GM12878 (cell line): ENCODE measurements around the gene ISM1.

Experiments used
- CBX5 ChIP-seq: sonication (generic); IDR thresholded peaks from 2 replicates; pipeline ENCODE4 v1.6.1; 2016; ENCODE audit warnings: low read depth, moderate library complexity, mild to moderate bottlenecking, inconsistent platforms
- CTCF ChIP-seq, 3 experiments: IDR thresholded peaks in 2 of 3; conservative IDR thresholded peaks in 1 of 3; 2 replicates each; pipeline ENCODE4 v1.5.1; 2011; ENCODE audit warnings: low read depth in 3 of 3, low read length in 3 of 3, mild to moderate bottlenecking in 3 of 3, control low read depth in 2 of 3, moderate library complexity in 2 of 3, inconsistent platforms in 1 of 3, mixed read lengths in 1 of 3; ENCODE audit not compliant: control insufficient read depth in 2 of 3, insufficient read depth in 1 of 3; ENCODE audit errors: extremely low read depth in 1 of 3
- EP300 ChIP-seq, 2 experiments: fragments of 150-350 bp in 1 of 2; IDR thresholded peaks; 2 replicates each; pipeline ENCODE4 v1.6.1; 2011 to 2012; ENCODE audit warnings: low read depth in 2 of 2, low read length in 2 of 2, borderline replicate concordance in 1 of 2, improper control_type of control experiment in 1 of 2, inconsistent platforms in 1 of 2; ENCODE audit not compliant: control insufficient read depth in 1 of 2
- ESRRA ChIP-seq: IDR thresholded peaks from 2 replicates; pipeline ENCODE4 v1.6.1; 2012; ENCODE audit warnings: mild to moderate bottlenecking, low read length, improper control_type of control experiment
- EZH2 ChIP-seq: IDR thresholded peaks from 2 replicates; pipeline ENCODE4 v1.6.1; 2012; ENCODE audit warnings: low read depth, mild to moderate bottlenecking, control low read depth, inconsistent platforms, low read length, borderline replicate concordance; ENCODE audit not compliant: control insufficient read depth
- HCFC1 ChIP-seq: fragments of 150-350 bp; IDR thresholded peaks from 2 replicates; pipeline ENCODE4 v1.6.1; 2014; ENCODE audit warnings: low read length
- POLR2A ChIP-seq: IDR thresholded peaks from 2 replicates; pipeline ENCODE4 v1.6.1; 2011; ENCODE audit warnings: low read depth, mild to moderate bottlenecking, low read length
- POLR2AphosphoS5 ChIP-seq: IDR thresholded peaks from 2 replicates; pipeline ENCODE4 v1.6.1; 2011; ENCODE audit warnings: mild to moderate bottlenecking, low read length, inconsistent platforms
- RFX5 ChIP-seq: IDR thresholded peaks from 2 replicates; pipeline ENCODE4 v1.6.1; 2011; ENCODE audit warnings: low read depth, low read length, improper control_type of control experiment
- TBL1XR1 ChIP-seq: IDR thresholded peaks from 2 replicates; pipeline ENCODE4 v1.6.1; 2012; ENCODE audit warnings: low read depth, low read length, improper control_type of control experiment
- YY1 ChIP-seq: IDR thresholded peaks from 2 replicates; pipeline ENCODE4 v1.6.1; 2011; ENCODE audit warnings: low read depth, mild to moderate bottlenecking, low read length
- ZNF274 ChIP-seq: IDR thresholded peaks from one replicate; pipeline ENCODE4 v1.8.0; 2011; ENCODE audit not compliant: insufficient read length, insufficient read depth
- ZSCAN29 ChIP-seq: fragments of 450-650 bp; IDR thresholded peaks from 2 replicates; pipeline ENCODE4 v1.6.1; 2017; ENCODE audit warnings: mild to moderate bottlenecking, moderate library complexity
- ZZZ3 ChIP-seq: IDR thresholded peaks from 2 replicates; pipeline ENCODE4 v1.6.1; 2011; ENCODE audit warnings: low read depth; ENCODE audit not compliant: control insufficient read depth, insufficient read length

GRCh38 chr20:13344671-13345070, 123.6 kb downstream of the ISM1 start:
- no peak for TF ChIP-seq HCFC1
- no peak for TF ChIP-seq CTCF (IDR thresholded peaks at IDR 0.05 in 2 of 3, conservative IDR thresholded peaks at IDR 0.05 in 1 of 3; ENCODE audit: control insufficient read depth in 2 of 3, extremely low read depth in 1 of 3, insufficient read depth in 1 of 3, low read depth in 3 of 3, low read length in 3 of 3)
- TF ChIP-seq TBL1XR1 = no peak
- no peak for TF ChIP-seq POLR2A
- TF ChIP-seq POLR2AphosphoS5 = no peak
- TF ChIP-seq ESRRA = no peak
- TF ChIP-seq ZSCAN29 = no peak
- TF ChIP-seq YY1 = no peak
- no peak for TF ChIP-seq EP300 (IDR thresholded peaks at IDR 0.05; ENCODE audit: borderline replicate concordance in 1 of 2, control insufficient read depth in 1 of 2, low read depth in 2 of 2, low read length in 2 of 2)
- TF ChIP-seq ZNF274 = no peak
- no peak for TF ChIP-seq EZH2
- no peak for TF ChIP-seq ZZZ3
- TF ChIP-seq RFX5 = no peak
- no peak for TF ChIP-seq CBX5
